A375 (cell line): ENCODE data around the gene DHRS4. TPM values are rescaled to one million over a fixed set of nuclear protein-coding genes. Genes with fewer than 3 reads are reported as not detected.

Experiments used
- total RNA-seq: library from RNA; depleted of rRNA; stranded (reverse); fragments of >200 nt; shearing (Covaris generic); gene quantifications from 2 replicates; pipeline ENCODE4 v1.2.3, GENCODE V29; 2014; rRNA removed

DHRS4 gene
- total RNA-seq: 40.2 and 48.0 TPM in 2 replicates

DNA sequence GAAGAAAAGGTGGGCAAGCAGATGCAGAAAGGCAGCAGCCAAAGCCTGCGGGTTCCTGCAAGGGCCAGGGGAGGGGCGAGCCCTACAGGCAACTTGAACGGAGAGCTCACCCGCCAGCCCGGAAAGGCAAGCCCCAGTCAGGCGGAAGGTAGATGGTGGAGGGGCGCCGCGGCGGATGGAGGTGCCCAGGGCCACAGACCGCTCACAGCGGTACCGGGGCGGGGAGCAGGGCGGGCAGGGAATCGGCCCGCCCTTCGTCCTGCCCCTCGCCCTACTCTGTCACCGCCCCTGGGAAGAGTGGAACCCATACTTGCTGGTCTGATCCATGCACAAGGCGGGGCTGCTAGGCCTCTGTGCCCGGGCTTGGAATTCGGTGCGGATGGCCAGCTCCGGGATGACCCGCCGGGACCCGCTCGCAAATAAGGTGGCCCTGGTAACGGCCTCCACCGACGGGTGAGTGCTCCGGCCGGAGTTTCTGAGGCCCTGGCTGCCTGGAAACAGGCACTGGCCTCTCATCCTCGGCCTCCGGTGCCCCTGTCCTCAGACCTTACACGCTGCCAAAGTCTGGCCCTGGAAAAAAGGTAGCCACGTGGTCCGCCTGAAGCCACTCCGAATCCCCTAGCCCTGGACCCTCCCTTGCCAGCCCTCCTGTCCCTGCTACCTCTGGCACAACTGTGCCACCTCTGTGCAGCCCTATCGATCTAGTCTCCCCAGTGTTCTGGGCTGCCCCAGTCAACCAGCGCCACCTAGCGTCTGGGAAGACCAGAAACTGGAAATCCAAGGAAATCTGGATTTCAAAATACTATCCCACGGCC lies at the start of gene DHRS4:
Gene DHRS4, plus strand, starts transcription at position 307 of the 815 bp plus-strand sequence. Its CDS starts 19 bp downstream, at position 326.

DNA sequence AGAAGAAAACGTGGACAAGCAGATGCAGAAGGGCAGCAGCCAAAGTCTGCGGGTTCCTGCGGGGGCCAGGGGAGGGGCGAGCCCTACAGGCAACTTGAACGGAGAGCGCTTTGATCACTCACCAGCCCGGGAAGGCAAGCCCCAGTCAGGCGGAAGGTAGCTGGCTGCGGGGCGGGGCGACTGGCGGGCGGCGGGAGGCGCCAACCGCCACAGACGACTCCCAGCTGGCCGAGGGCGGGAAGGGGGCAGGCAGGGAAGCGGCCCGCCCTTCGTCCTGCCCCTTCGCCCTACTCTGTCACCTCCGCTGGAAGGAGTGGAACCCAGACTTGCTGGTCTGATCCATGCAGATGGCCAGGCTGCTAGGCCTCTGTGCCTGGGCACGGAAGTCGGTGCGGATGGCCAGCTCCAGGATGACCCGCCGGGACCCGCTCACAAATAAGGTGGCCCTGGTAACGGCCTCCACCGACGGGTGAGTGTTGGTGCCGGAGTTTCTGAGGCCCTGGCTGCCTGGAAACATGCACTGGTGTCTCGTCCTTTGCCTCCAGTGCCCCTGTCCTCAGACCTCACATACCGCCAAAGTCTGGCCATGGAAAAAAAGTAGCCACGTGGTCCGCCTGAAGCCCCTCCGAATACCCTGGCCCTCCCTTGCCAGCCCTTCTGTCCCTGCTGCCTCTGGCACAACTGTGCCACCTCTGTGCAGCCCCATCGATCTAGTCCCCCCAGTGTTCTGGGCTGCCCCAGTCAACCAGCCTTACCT lies 35.2 kb downstream of the DHRS4 start, which contains the start of gene DHRS4L2:
Gene DHRS4L2, plus strand, starts transcription at position 323 of the 757 bp plus-strand sequence. Its CDS starts 19 bp downstream, at position 342.

Other genes with a start within 250 kb of the DHRS4 start
- 20.4 and 23.5 TPM in 2 replicates for gene DHRS4L2, start 35.2 kb downstream of the DHRS4 start, total RNA-seq
- gene CARMIL3, start 98.2 kb downstream of the DHRS4 start, total RNA-seq: 0.34 and 0.41 TPM in 2 replicates
- not detected in 2 replicates for gene CPNE6, start 117.8 kb downstream of the DHRS4 start, total RNA-seq
- gene PCK2, start 140.5 kb downstream of the DHRS4 start, total RNA-seq: 50.4 and 54.3 TPM in 2 replicates
- gene DCAF11, start 161.0 kb downstream of the DHRS4 start, total RNA-seq: 53.4 and 55.0 TPM in 2 replicates
- gene NRL, start 161.2 kb downstream of the DHRS4 start, total RNA-seq: 0.94 and 2.0 TPM in 2 replicates
- 0.37 TPM in 1 of 2 replicates, not detected in the other for gene FITM1, start 176.9 kb downstream of the DHRS4 start, total RNA-seq
- gene PSME1, start 182.4 kb downstream of the DHRS4 start, total RNA-seq: 156 and 194 TPM in 2 replicates
- gene EMC9, start 187.8 kb downstream of the DHRS4 start, total RNA-seq: 23.3 and 33.3 TPM in 2 replicates
- 207 and 210 TPM in 2 replicates for gene PSME2, start 192.8 kb downstream of the DHRS4 start, total RNA-seq
- gene RNF31, start 193.7 kb downstream of the DHRS4 start, total RNA-seq: 66.8 and 79.3 TPM in 2 replicates
- 9.2 and 18.5 TPM in 2 replicates for gene IRF9, start 207.5 kb downstream of the DHRS4 start, total RNA-seq
- gene REC8, start 218.3 kb downstream of the DHRS4 start, total RNA-seq: 1.2 and 3.3 TPM in 2 replicates
- gene IPO4, start 235.0 kb downstream of the DHRS4 start, total RNA-seq: 129 and 134 TPM in 2 replicates
- gene TM9SF1, start 241.7 kb downstream of the DHRS4 start, total RNA-seq: 35.1 and 37.9 TPM in 2 replicates